HG03039 (cell line): ENCODE data around the gene THSD4.

Experiments
- ATAC-seq: cut with Tn5 transposase; IDR thresholded peaks from one replicate; pipeline ENCODE4 v1.9.1; 2021; ENCODE audit warnings: mild to moderate bottlenecking, moderate library complexity; ENCODE audit not compliant: unreplicated experiment

Gene THSD4

GRCh38 chr15:71473751-71474150 is 358.5 kb downstream of the THSD4 start:
- no peak for ATAC-seq

- ATAC-seq = no peak
Observed at GRCh38 chr15:71476823-71477222, 361.6 kb downstream of the THSD4 start.

- no peak for ATAC-seq
Observed at GRCh38 chr15:71480556-71480955, 365.3 kb downstream of the THSD4 start.

- ATAC-seq = no peak
Observed at GRCh38 chr15:71484080-71484479, 368.8 kb downstream of the THSD4 start.

DNA sequence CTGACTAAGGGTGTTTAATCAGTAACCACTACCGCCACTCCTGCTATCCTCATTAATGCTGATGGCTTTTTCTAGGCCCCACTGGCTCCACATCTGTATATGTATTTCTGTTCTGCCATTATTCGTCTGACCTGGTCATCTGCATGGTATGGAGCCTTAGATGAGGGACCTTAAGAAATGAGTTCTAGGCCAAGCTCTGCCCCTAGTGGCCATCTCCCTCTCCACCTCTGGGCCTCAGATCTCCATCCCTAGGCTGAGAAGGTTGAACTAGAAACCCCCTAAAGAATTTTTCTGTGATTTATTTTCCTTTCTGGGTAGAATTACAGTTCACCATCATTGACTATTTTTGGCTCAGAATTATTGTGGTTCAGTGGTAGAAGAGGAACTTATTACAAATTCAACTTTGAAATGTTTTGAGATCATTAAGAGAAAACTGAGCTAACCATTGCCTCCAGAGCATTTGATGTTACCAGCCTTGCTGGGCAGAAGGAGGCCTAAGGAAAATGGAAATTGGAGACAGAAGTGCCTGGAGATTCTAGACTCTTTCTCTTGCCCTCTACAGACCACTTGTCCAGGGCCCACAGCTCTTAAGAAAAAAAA is 369.9 kb downstream of the THSD4 start:
- no peak for ATAC-seq

GRCh38 chr15:71489570-71489969 is 374.3 kb downstream of the THSD4 start:
- no peak for ATAC-seq

DNA sequence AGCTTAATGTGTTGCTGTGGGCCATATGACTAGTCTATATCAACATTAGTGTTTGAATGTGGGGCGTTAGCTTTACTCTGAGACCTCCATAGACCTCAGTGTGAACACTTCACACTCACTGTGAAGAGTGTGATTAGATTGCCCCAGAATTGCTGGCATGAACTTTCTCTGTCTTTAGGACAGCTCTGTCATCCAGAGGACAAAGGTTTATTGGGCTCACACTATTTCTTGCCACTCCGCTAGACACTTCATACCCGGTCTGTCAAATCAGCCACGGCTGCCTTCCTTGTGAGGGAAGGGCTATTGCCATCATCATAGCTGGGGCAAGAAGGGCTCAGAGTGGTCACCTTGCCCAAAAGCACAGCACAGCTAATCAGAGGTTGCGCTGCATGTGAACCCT is 378.3 kb downstream of the THSD4 start:
- ATAC-seq = no peak

- no peak for ATAC-seq
Observed at GRCh38 chr15:71494563-71495397, 379.5 kb downstream of the THSD4 start.

DNA sequence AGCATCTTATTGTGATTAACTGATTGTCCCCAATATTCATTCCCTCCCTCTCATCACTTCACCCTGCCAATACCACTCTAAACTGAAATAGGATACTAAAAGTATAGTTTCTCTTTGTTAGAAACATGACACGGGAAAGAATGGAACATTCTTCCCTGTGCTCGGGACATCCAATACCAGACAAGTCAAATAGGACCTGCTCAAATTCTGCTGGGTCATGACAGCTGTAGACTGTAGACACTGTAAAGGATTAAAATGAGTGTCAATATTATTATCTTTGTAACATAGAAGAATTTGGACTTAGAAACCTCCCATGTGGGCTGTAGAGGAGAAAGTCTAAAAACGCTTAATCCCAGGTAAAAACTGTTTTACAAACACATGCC is 380.1 kb downstream of the THSD4 start:
- no peak for ATAC-seq

- ATAC-seq = no peak
Observed at GRCh38 chr15:71496336-71496955, 381.2 kb downstream of the THSD4 start.

DNA sequence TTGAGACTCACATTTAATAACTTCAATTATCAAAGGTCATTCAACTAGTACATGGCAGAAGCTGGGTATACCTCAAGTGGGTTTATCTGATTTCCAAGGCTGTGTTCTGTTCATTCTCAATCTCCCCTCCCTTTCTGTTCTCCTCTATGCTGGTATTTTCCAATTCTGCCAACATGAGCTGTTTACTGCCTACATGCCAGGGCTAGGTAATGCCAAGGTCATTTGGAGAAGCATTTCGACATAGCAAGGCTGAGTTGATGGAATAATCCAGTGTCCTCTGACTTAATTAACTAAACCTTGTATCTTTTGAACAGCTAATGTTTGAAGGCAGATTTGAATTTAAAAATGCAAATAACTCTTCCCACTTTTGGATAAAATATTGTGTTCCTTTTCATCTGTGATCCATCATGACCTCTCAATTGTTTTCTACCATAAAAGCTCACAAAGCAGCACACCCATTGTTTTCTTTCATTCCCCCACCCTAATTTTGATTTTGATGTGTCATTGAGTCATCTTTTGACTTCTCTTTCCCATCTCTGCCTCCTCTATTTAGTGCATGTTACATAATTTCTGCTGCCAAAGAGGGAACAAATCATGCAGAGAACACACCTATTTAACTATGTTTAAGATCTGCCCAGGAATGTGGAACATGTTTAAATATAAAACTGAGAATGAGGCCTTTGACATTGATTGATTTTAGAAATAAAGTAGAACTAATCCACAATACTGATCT is 386.2 kb downstream of the THSD4 start:
- no peak for ATAC-seq

DNA sequence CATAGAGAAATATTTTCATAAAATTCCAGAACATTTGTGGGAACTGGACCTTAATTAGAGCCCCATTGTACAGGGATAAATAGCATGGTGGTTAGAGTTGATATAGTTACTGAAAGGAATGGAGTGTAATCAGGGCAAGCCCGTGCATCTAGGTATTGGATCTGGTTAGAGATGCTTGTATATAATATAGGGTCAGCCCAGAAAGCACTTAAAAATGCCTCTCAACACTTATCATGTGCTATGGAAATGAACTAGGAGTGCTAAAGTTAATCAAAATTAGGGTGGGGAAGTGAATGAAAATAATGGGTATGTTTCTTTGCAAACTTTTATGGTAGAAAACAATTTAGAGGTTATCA is 386.8 kb downstream of the THSD4 start:
- no peak for ATAC-seq

- no peak for ATAC-seq
Observed at GRCh38 chr15:71505962-71506361, 390.7 kb downstream of the THSD4 start.

DNA sequence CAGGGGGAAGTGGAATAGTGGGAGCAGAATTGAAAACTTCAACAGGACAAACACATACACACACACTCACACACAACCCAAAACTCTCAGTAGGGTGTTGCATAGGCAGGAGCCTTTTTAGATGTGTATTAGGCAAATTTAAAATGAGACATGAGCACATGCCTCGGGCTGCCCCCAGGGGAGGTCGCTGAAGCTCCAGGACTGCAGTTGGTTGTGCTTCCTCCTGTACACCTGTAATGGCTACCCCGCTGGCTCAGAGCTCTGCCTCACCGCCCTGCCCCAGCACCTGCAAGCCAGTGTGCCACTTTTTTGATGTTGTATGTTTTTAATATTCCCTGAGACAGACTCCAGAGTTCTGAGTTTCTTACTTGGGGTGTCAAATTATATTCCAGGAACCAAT is 391.7 kb downstream of the THSD4 start:
- ATAC-seq = no peak

- ATAC-seq = no peak
Observed at GRCh38 chr15:71508081-71508682, 392.9 kb downstream of the THSD4 start.

GRCh38 chr15:71509139-71509538 is 393.9 kb downstream of the THSD4 start:
- no peak for ATAC-seq

DNA sequence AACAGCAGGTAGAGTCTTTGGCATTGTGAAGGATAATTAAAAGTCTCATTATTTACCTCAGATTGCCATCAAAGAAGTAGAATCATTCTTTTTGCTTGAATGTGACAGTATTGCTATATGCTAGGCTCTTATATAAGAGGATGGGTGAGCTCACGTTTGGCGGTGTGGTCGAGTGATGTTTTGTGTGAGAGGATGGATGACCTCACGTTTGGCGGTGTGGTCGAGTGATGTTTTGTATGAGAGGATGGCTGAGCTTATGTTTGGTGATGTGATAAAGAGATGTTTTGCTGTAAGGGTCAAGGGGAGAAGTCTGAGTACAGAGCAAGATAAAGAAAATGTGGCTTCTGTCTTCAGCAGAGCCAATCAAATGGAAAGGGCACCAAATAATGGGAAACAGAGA is 395.5 kb downstream of the THSD4 start:
- no peak for ATAC-seq

- no peak for ATAC-seq
Observed at GRCh38 chr15:71511796-71512681, 396.8 kb downstream of the THSD4 start.

DNA sequence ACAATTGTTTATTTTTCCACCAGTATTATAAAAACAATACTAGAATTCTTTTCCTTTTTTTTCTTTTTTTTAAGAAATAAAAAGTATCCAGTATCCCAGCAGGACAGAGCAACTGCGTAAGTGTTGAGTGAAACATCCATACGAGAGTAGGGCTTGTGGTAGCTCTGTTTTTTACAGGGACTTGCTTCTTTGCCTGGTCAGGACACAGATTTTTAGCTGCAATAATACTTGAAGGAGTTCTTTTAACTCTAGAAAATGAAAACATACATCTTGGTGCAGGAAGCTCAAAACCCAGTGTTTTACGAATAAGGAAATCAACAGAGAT is 397.4 kb downstream of the THSD4 start:
- no peak for ATAC-seq
